Measurements from ENCODE around the gene MT1M.
"Not testable (repeated sequence)": the region's sequence is repeated elsewhere in the genome, so short reads cannot be mapped to it uniquely, and the experiment has no call there.

Gene MT1M

GRCh38 chr16:56670620-56670934 lies 38.1 kb downstream of the MT1M start:
- no peak for TF ChIP-seq POU2F2 (IDR thresholded peaks at IDR 0.05; ENCODE audit: low read depth, low read length)
- no peak for TF ChIP-seq POLR2AphosphoS5 (IDR thresholded peaks at IDR 0.05; ENCODE audit: low read depth, low read length)
- no peak for TF ChIP-seq SPI1 (IDR thresholded peaks at IDR 0.05; ENCODE audit: low read depth, low read length)
- no peak for TF ChIP-seq PAX5 (IDR thresholded peaks at IDR 0.05; ENCODE audit: insufficient read depth, low read length, severe bottlenecking)
- TF ChIP-seq POLR2A (IDR thresholded peaks at IDR 0.05; ENCODE audit: low read depth, low read length): no peak
- no peak for TF ChIP-seq TAF1 (IDR thresholded peaks at IDR 0.05; ENCODE audit: low read depth, low read length)
- DNase-seq (ENCODE audit: insufficient read length, low spot score): no peak
- no peak for FAIRE-seq

- not testable (repeated sequence) for FAIRE-seq; DNase-seq (ENCODE audit: insufficient read length, low spot score)
Observed at GRCh38 chr16:56671691-56672090, 39.2 kb downstream of the MT1M start.

GRCh38 chr16:56672171-56672570 lies 39.7 kb downstream of the MT1M start:
- FAIRE-seq; DNase-seq (ENCODE audit: insufficient read length, low spot score): not testable (repeated sequence)

GRCh38 chr16:56672761-56673536 lies 40.5 kb downstream of the MT1M start:
- FAIRE-seq: no peak
- no peak for DNase-seq (ENCODE audit: insufficient read length, low spot score)
- TF ChIP-seq POU2F2 (IDR thresholded peaks at IDR 0.05; ENCODE audit: low read depth, low read length) (no peak), PAX5 (IDR thresholded peaks at IDR 0.05; ENCODE audit: insufficient read depth, low read length, severe bottlenecking) (no peak), SPI1 (IDR thresholded peaks at IDR 0.05; ENCODE audit: low read depth, low read length) (no peak), TAF1 (IDR thresholded peaks at IDR 0.05; ENCODE audit: low read depth, low read length) (no peak), POLR2AphosphoS5 (IDR thresholded peaks at IDR 0.05; ENCODE audit: low read depth, low read length) (no peak), POLR2A (IDR thresholded peaks at IDR 0.05; ENCODE audit: low read depth, low read length) (no peak)

- DNase-seq (ENCODE audit: insufficient read length, low spot score) (no peak), FAIRE-seq (no peak)
- no peak for TF ChIP-seq POLR2AphosphoS5 (IDR thresholded peaks at IDR 0.05; ENCODE audit: low read depth, low read length)
- TF ChIP-seq TAF1 (IDR thresholded peaks at IDR 0.05; ENCODE audit: low read depth, low read length): no peak
- no peak for TF ChIP-seq SPI1 (IDR thresholded peaks at IDR 0.05; ENCODE audit: low read depth, low read length)
- TF ChIP-seq POU2F2 (IDR thresholded peaks at IDR 0.05; ENCODE audit: low read depth, low read length): no peak
- TF ChIP-seq POLR2A (IDR thresholded peaks at IDR 0.05; ENCODE audit: low read depth, low read length): no peak
Observed at GRCh38 chr16:56673921-56674320, 41.5 kb downstream of the MT1M start.

- not testable (repeated sequence) for DNase-seq (ENCODE audit: insufficient read length, low spot score); FAIRE-seq
Observed at GRCh38 chr16:56674570-56674969, 42.1 kb downstream of the MT1M start.

GRCh38 chr16:56675685-56676210 lies 43.3 kb downstream of the MT1M start:
- no peak for TF ChIP-seq POU2F2 (IDR thresholded peaks at IDR 0.05; ENCODE audit: low read depth, low read length)
- no peak for TF ChIP-seq TAF1 (IDR thresholded peaks at IDR 0.05; ENCODE audit: low read depth, low read length)
- no peak for TF ChIP-seq POLR2A (IDR thresholded peaks at IDR 0.05; ENCODE audit: low read depth, low read length)
- no peak for TF ChIP-seq POLR2AphosphoS5 (IDR thresholded peaks at IDR 0.05; ENCODE audit: low read depth, low read length)
- TF ChIP-seq SPI1 (IDR thresholded peaks at IDR 0.05; ENCODE audit: low read depth, low read length): no peak
- TF ChIP-seq PAX5 (IDR thresholded peaks at IDR 0.05; ENCODE audit: insufficient read depth, low read length, severe bottlenecking): no peak
- FAIRE-seq (no peak), DNase-seq (ENCODE audit: insufficient read length, low spot score) (no peak)

GRCh38 chr16:56677474-56677873 lies 45.0 kb downstream of the MT1M start:
- TF ChIP-seq TAF1 (IDR thresholded peaks at IDR 0.05; ENCODE audit: low read depth, low read length): no peak
- TF ChIP-seq SPI1 (IDR thresholded peaks at IDR 0.05; ENCODE audit: low read depth, low read length): no peak
- no peak for TF ChIP-seq POU2F2 (IDR thresholded peaks at IDR 0.05; ENCODE audit: low read depth, low read length)
- TF ChIP-seq POLR2A (IDR thresholded peaks at IDR 0.05; ENCODE audit: low read depth, low read length): no peak
- TF ChIP-seq POLR2AphosphoS5 (IDR thresholded peaks at IDR 0.05; ENCODE audit: low read depth, low read length): no peak
- TF ChIP-seq PAX5 (IDR thresholded peaks at IDR 0.05; ENCODE audit: insufficient read depth, low read length, severe bottlenecking): no peak
- DNase-seq (ENCODE audit: insufficient read length, low spot score): no peak
- FAIRE-seq: no peak

- FAIRE-seq (no peak), DNase-seq (ENCODE audit: insufficient read length, low spot score) (no peak)
- TF ChIP-seq POLR2A (IDR thresholded peaks at IDR 0.05; ENCODE audit: low read depth, low read length) (no peak), TAF1 (IDR thresholded peaks at IDR 0.05; ENCODE audit: low read depth, low read length) (no peak), SPI1 (IDR thresholded peaks at IDR 0.05; ENCODE audit: low read depth, low read length) (no peak), POLR2AphosphoS5 (IDR thresholded peaks at IDR 0.05; ENCODE audit: low read depth, low read length) (no peak), POU2F2 (IDR thresholded peaks at IDR 0.05; ENCODE audit: low read depth, low read length) (no peak), PAX5 (IDR thresholded peaks at IDR 0.05; ENCODE audit: insufficient read depth, low read length, severe bottlenecking) (no peak)
Observed at GRCh38 chr16:56679078-56679730, 46.7 kb downstream of the MT1M start.

GRCh38 chr16:56679818-56680217 lies 47.4 kb downstream of the MT1M start:
- FAIRE-seq (no peak), DNase-seq (ENCODE audit: insufficient read length, low spot score) (no peak)

More at GRCh38 chr16:56679818-56680217, 47.4 kb downstream of the MT1M start:
- TF ChIP-seq TAF1 (IDR thresholded peaks at IDR 0.05; ENCODE audit: low read depth, low read length) (no peak), POLR2AphosphoS5 (IDR thresholded peaks at IDR 0.05; ENCODE audit: low read depth, low read length) (no peak), SPI1 (IDR thresholded peaks at IDR 0.05; ENCODE audit: low read depth, low read length) (no peak), POLR2A (IDR thresholded peaks at IDR 0.05; ENCODE audit: low read depth, low read length) (no peak), POU2F2 (IDR thresholded peaks at IDR 0.05; ENCODE audit: low read depth, low read length) (no peak), PAX5 (IDR thresholded peaks at IDR 0.05; ENCODE audit: insufficient read depth, low read length, severe bottlenecking) (no peak)

All from GM12891 (cell line).